GM18951 (cell line): Measurements from ENCODE around the gene EPHB2.

Source experiments
- POLR2A ChIP-seq: IDR thresholded peaks from 4 replicates; pipeline ENCODE4 v1.6.1; 2011; ENCODE audit warnings: mild to moderate bottlenecking; ENCODE audit not compliant: insufficient read length, insufficient read depth; ENCODE audit errors: extremely low read depth
- in situ Hi-C: fragments of 300-500 bp; cut with MboI; formaldehyde crosslinking; loops from one replicate; pipeline ENCODE4 v1.12.0; 2022; ENCODE audit warnings: low sequenced_read_pairs, mixed read lengths, inconsistent platforms; ENCODE audit not compliant: unreplicated experiment

Gene EPHB2

DNA sequence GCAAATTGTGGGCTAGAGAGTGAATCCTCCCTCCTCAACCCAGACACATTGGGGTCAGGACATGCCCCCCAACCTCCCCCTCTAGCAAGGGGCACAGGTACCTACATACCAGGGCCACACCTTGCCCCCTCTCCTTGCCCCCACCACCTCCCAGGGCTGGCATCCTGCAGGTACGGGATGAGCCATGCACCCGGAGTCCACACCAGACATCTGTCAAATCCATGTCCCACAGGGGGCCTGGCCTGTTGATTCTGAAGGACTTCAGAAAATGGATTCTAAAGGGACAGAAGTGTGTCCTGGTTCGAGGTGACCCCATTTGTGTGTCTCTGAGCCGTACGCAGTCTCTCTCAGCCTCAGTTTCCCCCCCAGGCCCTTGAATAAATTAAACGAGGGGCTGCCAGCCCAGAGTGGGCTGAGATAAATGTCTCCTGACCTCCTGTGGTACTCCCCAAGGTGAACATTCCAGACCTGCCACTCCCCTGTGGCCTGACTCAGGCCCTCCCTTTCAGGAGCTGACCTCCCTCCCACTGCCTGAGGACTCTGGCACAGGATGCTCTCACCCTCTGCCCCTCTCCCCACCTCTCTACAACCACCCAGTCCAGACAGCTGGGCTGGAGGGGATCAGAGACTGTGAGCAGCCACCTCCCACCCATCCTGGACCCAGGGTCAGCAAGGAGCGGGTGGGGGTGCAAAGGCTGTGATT lies 94.5 kb downstream of the EPHB2 start:
- in situ Hi-C loops: no loop called here
- no peak for TF ChIP-seq POLR2A

DNA sequence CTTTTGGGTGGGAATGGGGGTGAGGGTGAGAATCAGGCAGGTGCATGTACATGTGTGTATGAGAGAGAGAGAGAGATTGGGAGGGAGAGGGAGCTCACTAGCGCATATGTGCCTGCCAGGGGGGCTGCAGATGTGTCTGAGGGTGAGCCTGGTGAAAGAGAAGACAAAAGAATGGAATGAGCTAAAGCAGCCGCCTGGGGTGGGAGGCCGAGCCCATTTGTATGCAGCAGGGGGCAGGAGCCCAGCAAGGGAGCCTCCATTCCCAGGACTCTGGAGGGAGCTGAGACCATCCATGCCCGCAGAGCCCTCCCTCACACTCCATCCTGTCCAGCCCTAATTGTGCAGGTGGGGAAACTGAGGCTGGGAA lies 95.0 kb downstream of the EPHB2 start:
- TF ChIP-seq POLR2A: no peak

DNA sequence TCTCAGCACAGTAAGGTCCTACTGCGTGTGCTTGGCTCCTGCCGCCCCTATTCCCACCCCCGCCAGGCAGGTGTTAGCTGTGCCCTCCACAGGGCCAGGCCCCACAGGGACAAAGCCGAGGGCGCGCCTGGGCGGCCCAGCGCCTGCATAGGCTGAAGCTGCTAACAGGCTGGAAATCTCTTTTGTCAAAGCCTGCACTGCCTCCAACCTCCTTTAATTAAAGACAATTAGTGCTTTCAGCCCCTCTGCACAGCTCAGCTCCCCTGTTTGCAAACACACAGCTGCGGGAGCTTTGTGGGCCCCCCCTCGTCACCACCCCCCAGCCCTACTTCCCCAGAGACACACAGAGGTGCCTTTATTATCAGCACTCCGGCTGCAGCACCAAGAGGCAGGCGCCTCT lies 95.9 kb downstream of the EPHB2 start:
- no peak for TF ChIP-seq POLR2A
- in situ Hi-C loops: no loop called here

More for the DNA sequence above, 95.0 kb downstream of the EPHB2 start:
- in situ Hi-C loops: no loop called here

DNA sequence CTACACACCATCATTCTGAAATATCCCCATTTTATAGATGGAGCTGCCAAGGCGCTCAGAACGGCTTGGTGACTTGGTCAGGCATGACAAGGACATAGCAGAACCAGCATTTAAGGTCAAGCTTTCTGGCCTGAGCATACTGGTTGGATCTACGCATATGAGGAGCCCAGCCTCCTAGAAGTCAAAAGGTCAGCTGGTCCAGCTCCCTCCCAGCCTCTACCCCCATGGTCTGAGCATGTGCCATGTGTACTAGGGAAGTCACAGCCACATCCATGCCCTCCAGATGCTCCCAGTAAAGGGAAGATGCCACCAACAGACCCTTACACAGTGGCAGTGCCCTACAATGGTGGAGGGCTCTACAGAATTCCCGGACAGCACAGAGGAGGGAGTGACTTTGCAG lies 96.7 kb downstream of the EPHB2 start:
- TF ChIP-seq POLR2A: no peak
- in situ Hi-C loops: no loop called here

DNA sequence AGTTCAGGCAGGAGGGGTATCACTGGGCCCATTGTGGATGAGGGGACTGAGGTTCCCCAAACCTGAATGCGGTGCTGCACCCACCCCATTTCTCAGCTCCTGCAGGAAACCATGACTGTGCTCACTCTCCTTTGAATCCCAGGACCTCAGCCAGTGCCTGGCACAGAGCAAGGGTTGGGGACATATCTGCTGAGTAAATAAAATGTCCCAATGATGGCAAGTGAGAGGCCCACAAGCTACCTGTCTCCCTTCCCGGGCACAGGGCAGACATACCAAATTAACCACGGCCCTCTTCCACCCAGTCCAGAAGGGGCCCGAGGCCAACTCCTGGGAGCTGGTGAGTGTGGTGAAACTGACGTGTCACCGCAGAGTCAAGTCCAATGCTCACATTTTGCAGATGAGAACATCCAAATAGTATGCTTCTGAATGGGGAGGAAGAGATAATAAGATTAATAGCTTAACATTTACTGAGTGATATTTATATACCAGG lies 97.6 kb downstream of the EPHB2 start:
- in situ Hi-C loops: no loop called here
- no peak for TF ChIP-seq POLR2A

DNA sequence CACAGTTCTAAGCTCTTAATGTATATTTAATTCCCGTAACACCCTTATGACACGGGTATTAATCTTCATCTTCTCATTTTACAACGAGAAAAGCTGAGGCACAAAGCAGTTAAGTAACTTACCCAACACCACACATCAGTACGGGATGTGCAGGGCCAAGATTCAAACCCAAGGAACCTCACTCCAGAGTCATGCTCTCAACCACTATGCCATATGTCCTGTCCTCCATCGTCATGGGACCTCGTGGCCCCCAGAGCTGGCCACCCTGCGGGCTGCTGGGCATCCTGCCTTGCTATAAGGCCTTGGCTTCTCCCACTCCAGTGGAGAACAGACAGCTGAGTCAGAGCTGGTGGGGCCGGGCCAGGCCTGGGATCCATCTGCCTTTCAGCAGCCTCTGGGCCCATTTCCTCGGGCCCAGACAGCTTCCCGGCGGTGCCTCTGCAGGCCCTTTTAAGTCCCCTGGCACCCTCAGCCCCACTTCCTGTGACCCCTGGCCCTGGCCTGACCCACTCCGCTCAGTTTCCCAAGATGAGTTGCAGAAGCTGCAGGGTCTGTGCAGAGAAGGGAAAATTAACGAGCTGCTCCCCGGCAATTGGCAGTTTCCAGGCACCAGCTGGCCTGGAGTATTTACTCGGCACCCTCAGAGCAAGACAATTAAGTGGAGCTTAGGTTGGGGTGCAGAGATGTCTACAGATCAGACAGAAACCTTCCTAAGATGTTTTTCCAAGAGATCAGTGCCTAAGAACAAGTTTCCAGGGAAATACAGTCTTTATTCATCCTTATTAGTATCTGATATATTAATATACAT lies 98.2 kb downstream of the EPHB2 start:
- in situ Hi-C loops: no loop called here
- TF ChIP-seq POLR2A: no peak

DNA sequence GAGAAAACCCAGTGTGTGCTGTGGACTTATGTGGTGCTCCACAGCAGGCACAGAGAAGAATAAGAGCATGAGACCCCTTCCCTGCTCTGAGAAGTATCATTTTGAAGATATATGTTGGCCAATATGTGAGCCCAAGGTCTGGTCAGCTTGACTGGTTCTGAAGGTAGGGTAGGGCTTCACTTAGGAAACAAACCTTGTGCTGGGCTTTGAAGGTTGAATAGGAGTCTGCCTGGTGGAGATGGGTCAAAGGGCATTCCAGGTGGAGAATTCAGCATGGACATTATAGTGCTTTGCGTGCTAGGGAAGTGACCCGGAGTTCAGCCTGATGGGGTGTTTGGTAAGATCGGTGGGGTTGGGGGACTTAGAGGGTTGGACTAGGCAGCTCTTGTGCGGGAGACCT lies 99.1 kb downstream of the EPHB2 start:
- no peak for TF ChIP-seq POLR2A
- in situ Hi-C loops: no loop called here

DNA sequence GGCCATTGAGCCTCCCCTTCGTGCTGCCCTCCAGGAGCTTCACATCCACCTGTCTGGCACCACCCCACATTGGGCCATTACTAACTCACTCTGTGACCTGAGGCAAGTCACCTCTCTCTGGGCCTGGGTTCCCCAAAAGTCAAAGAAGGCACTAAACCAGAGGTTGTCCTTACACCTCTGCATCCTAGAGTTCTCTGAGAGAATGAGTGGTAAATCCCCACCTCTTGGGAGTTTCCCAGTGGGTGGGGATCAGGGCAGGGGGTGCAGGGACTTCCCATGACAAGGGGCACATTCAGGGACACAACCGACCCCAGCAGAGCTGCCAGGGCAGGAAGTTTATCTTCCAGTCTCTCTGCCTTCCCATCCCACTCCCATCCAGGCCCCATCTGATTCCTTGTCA lies 99.7 kb downstream of the EPHB2 start:
- in situ Hi-C loops: no loop called here
- no peak for TF ChIP-seq POLR2A

DNA sequence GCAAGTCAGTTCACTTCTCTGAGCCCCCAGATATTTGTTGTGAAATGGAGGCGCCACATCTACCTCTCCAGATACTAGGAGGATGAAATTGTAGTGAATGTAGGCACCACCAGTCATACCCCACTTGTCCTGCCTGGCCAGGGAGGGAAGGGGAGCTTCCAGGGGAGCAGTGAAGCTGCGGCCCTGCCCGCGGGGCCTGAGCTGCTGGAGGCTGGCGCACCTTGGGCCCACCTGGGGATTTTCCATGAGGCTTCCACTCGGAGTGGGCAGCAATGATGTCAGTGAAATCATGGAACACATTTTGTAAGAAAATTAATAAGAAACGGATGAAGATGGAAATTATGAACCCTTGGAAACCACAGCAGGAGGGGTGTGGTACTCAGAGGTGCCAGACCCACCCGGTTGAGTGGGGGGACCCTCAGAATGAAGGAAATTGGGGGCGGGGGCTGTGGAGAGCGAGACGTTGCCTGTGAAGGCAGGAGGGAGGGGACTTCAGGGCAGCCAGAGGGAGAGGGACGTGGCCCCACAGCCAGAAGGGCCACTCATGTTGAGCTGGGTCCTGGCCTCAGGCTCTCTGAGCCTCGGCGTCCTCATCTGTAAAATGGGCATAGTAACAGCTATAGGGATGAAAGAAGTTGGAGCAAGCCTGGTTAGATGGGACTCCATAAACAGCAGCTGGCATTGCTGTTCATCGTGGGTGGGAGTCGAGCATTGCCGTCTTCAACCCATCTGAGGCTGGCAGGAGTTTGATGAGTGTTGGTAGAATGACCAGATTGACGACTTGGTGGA lies 101.6 kb downstream of the EPHB2 start:
- no peak for TF ChIP-seq POLR2A
- in situ Hi-C loops: no loop called here

DNA sequence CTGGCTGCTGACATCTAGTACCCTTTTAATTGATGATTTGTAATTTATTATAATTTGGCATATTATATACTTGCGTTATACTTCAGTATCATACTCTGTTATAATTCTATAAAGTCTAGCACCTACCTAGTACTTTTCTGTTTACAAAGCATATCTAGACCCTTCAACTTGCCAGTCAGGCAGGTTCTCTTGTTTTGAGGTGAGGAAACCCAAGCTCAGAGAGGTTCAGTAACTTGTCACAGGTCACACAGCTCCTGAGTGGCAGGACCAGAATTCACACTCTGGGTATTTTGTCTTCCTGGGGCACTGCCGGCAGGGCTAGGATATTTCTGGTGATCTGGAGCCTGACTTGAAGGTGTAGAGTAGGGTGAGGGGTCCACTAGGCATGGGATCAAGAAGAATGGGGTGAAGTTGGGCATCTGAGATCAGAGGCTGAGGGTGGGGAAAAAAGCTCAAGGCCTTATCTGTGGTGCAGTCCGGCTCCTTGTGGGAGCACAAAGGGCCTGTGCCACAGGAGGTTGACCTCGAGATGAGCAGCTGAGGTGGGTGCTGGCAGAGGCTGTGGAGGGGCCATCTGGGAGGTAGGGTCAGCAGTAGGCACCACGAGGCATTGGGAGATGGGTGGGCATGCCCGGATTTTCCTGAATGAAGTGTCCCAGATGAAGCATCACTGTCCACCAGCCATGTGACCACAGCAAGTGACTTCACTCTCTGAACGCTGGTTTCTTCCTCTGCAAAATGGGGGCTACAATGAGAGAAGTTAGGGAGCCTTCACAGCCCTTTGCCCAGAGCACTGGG lies 102.6 kb downstream of the EPHB2 start:
- in situ Hi-C loops: no loop called here
- TF ChIP-seq POLR2A: no peak

DNA sequence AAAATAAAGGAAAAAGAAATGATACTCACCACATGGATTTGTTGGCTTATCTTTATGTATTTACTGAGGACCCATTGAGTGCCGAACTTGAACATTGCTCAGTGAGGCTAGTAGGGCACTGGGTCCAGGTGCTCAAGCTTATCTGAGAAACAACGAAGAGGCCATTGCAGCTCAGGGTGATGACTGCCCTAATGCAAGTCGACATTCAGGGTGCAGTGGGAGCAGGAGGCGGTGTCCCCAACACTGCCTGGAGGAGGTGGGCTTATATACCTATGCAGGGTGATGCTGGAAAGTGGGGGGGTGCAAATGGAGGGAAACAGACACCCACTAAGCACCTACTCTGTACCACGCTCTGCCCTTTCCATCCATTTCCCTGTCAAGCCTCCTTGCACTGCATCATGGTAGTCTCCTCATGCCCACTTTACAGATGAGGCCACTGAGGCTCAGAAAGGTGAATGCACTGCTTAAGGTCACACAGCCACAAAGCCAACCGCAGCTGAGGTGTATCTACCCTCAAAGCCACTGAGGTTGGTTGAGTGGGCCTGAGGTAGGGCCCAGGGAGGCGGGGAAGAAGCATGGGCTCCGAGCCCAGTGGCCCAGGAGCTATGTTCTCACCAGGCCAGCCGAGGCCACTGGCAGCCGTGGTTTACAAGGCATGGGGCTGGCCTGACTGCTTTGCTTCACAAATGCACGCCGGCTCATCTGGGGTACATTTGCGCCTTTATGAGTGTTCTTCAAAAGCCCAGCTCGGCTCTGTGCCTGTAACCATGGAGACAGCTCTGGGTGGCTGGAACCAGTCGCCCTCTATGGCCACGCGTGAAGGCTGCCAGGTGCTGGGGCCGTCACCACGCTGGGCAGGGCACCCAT lies 103.8 kb downstream of the EPHB2 start:
- no peak for TF ChIP-seq POLR2A
- in situ Hi-C loops: no loop called here

DNA sequence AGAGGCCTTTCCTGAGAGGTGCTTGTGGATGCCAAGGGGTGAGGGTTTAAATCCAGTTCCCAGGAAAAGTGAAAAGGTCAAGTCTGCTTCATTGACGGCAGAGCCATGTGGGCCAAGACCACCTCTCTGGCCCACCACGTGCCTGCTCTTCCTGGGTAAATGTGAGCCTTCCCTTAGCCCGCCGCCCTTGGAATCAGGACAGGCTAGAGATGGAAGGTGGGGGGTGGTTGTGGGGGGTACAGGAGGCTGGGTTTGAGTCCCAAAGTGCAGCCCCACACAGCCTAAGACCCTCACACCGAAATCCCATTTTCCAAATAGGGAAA lies 104.4 kb downstream of the EPHB2 start:
- TF ChIP-seq POLR2A: no peak
- in situ Hi-C loops: no loop called here
